IPS-20b (cell line): Measurements from ENCODE around the gene RHOH.

Source experiments
- H3K27ac ChIP-seq: one replicate; pipeline ENCODE4 v1.5.1; 2013; ENCODE audit warnings: low read length
- H3K27me3 ChIP-seq: 2 replicates; pipeline ENCODE4 v1.6.1; 2013; ENCODE audit warnings: mild to moderate bottlenecking, low read length, inconsistent platforms; ENCODE audit not compliant: insufficient read depth
- H3K36me3 ChIP-seq: 2 replicates; pipeline ENCODE4 v1.6.1; 2013; ENCODE audit warnings: low read depth, mild to moderate bottlenecking, inconsistent platforms, low read length, moderate library complexity; ENCODE audit not compliant: insufficient read depth
- H3K4me1 ChIP-seq: 2 replicates; pipeline ENCODE4 v1.6.1; 2013; ENCODE audit warnings: mild to moderate bottlenecking, control low read depth, inconsistent platforms, low read length, moderate library complexity; ENCODE audit not compliant: insufficient read depth
- H3K4me3 ChIP-seq: 2 replicates; pipeline ENCODE4 v1.5.1; 2013; ENCODE audit warnings: mild to moderate bottlenecking, low read length, inconsistent platforms
- H3K9ac ChIP-seq: 2 replicates; pipeline ENCODE4 v1.6.1; 2013; ENCODE audit warnings: low read depth, mild to moderate bottlenecking, inconsistent platforms, low read length, moderate library complexity
- H3K9me3 ChIP-seq: 2 replicates; pipeline ENCODE4 v1.6.1; 2013; ENCODE audit warnings: mild to moderate bottlenecking, low read depth, low read length, inconsistent platforms; ENCODE audit not compliant: insufficient read depth

Gene RHOH

GRCh38 chr4:40241026-40241425 is 44.2 kb downstream of the RHOH start:
- Histone ChIP-seq H3K9me3 (no peaks in the 10 kb centered on the region), H3K36me3 (peaks cover 13% of the 10 kb centered on the region; the same call in 1 of the 2 replicates), H3K27me3 (no peaks in the 10 kb centered on the region), H3K9ac (no peak overlapping the region), H3K4me3 (no peak overlapping the region), H3K27ac (no peak overlapping the region), H3K4me1 (peaks cover 6% of the 10 kb centered on the region; the same call in 1 of the 2 replicates)

DNA sequence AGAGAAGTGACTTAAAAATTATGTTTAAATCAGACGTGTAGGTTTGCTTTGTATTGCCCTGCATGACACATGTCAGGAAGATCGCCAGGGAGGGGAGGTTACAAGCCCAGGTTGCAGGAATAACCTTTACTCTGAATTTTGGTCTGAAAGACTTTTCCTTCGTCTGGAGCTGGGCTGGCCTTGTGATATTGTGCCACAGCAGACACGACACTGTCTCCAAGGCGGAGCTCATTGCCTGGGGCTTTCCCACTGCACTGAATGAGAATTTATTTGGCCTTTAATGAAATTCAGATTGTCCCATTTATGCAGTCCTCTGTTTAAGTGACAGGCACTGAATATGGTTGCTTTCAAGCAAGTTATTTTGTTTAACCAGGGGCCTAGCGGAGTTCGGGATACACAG is 45.1 kb downstream of the RHOH start:
- Histone ChIP-seq H3K27ac (no peak overlapping the region), H3K36me3 (peaks cover 13% of the 10 kb centered on the region; the same call in 1 of the 2 replicates), H3K27me3 (no peaks in the 10 kb centered on the region), H3K4me3 (no peak overlapping the region), H3K9ac (no peak overlapping the region), H3K4me1 (peaks cover 7% of the 10 kb centered on the region; the same call in 1 of the 2 replicates), H3K9me3 (no peaks in the 10 kb centered on the region)

- Histone ChIP-seq H3K27me3 (no peaks in the 10 kb centered on the region), H3K9ac (no peak overlapping the region), H3K9me3 (no peaks in the 10 kb centered on the region), H3K4me3 (no peak overlapping the region), H3K4me1 (peaks cover 7% of the 10 kb centered on the region; the same call in 1 of the 2 replicates), H3K27ac (no peak overlapping the region), H3K36me3 (peaks cover 13% of the 10 kb centered on the region; the same call in 1 of the 2 replicates)
Observed at GRCh38 chr4:40243386-40243948, 46.6 kb downstream of the RHOH start.

- H3K4me3 ChIP-seq: no peak overlapping the region
- H3K9ac ChIP-seq: no peak overlapping the region
- no peak overlapping the region for H3K27ac ChIP-seq
- peaks cover 7% of the 10 kb centered on the region; the same call in 1 of the 2 replicates for H3K4me1 ChIP-seq
- H3K36me3 ChIP-seq: peaks cover 13% of the 10 kb centered on the region; the same call in 1 of the 2 replicates
- H3K27me3 ChIP-seq: no peaks in the 10 kb centered on the region
- no peaks in the 10 kb centered on the region for H3K9me3 ChIP-seq
Observed at GRCh38 chr4:40244606-40245005, 47.8 kb downstream of the RHOH start.

DNA sequence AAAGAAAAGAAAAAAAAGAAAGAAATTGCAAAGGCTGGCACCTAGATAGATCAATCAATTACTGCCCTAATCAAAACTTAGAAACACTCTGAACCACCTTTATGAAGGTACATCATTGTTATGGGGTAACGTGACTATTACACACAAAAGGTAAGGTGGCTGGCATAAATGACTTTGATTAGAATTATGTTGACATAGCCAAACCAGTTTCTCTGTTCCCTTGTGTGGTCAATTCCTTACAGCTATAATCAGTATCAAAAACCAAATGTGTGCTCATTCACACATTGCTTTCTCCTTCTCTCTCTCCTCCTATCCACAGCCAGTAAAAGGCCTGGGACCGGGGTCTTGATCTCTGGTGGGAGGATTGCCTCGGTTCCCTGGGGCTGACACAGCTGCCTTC is 48.7 kb downstream of the RHOH start:
- no peak overlapping the region for H3K27ac ChIP-seq

GRCh38 chr4:40246011-40246900 is 49.4 kb downstream of the RHOH start:
- Histone ChIP-seq H3K9me3 (no peaks in the 10 kb centered on the region), H3K4me3 (no peak overlapping the region), H3K27me3 (no peaks in the 10 kb centered on the region), H3K9ac (no peak overlapping the region), H3K4me1 (peaks cover 7% of the 10 kb centered on the region; the same call in 1 of the 2 replicates), H3K27ac (no peak overlapping the region), H3K36me3 (peaks cover 13% of the 10 kb centered on the region; the same call in 1 of the 2 replicates)

More for the DNA sequence above, 48.7 kb downstream of the RHOH start:
- Histone ChIP-seq H3K36me3 (peaks cover 13% of the 10 kb centered on the region; the same call in 1 of the 2 replicates), H3K9ac (no peak overlapping the region), H3K9me3 (no peaks in the 10 kb centered on the region), H3K4me1 (peaks cover 7% of the 10 kb centered on the region; the same call in 1 of the 2 replicates), H3K4me3 (no peak overlapping the region), H3K27me3 (no peaks in the 10 kb centered on the region)

DNA sequence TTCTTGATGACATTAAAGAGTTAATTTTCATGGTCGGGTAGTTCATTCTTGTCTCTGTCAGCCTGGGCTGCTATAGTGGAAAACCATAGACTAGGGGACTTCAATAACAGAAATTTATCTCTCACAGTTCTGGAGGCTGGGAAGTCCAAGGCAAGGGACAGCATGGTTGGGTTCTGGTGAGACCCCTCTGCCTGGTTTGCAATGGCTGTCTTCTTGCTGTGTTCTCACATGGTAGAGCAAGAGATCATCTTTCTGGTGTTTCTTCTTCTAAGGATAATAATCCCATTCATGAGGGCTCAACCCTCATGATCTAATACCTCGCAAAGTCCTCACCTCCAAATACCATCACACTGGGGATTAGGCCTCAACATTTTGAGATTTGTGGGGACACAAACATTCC is 50.1 kb downstream of the RHOH start:
- Histone ChIP-seq H3K27me3 (no peaks in the 10 kb centered on the region), H3K9ac (no peak overlapping the region), H3K36me3 (peaks cover 13% of the 10 kb centered on the region; the same call in 1 of the 2 replicates), H3K4me3 (no peak overlapping the region), H3K4me1 (peaks cover 7% of the 10 kb centered on the region; the same call in 1 of the 2 replicates), H3K27ac (no peak overlapping the region), H3K9me3 (no peaks in the 10 kb centered on the region)

DNA sequence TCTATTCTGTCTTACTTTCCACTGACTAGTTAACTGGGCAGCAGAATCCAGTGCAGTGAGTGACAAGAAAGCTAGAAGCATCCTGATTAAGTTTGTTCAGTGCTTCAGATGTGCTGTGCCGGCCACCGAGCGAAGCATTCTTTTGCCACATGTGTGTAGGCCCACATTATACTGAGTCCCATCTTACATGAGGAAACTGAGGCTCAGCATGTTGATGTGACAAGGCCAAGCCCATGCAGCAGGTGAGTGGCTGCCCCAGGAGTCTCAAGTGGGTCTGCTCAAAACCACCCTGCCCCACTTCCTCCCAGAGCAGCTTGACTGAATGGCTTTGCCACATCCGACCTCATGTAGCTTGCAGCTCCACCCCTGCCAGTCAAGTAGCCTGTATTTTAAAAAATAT is 50.5 kb downstream of the RHOH start:
- peaks cover 13% of the 10 kb centered on the region; the same call in 1 of the 2 replicates for H3K36me3 ChIP-seq

GRCh38 chr4:40251366-40251765 is 54.5 kb downstream of the RHOH start:
- no peaks in the 10 kb centered on the region for H3K9me3 ChIP-seq
- H3K9ac ChIP-seq: no peak overlapping the region
- no peak overlapping the region for H3K27ac ChIP-seq
- no peaks in the 10 kb centered on the region for H3K36me3 ChIP-seq
- H3K27me3 ChIP-seq: no peaks in the 10 kb centered on the region
- H3K4me1 ChIP-seq: no peaks in the 10 kb centered on the region
- no peak overlapping the region for H3K4me3 ChIP-seq

More for the DNA sequence above, 50.5 kb downstream of the RHOH start:
- Histone ChIP-seq H3K9ac (no peak overlapping the region), H3K4me3 (no peak overlapping the region), H3K27ac (no peak overlapping the region), H3K4me1 (peaks cover 7% of the 10 kb centered on the region; the same call in 1 of the 2 replicates), H3K9me3 (no peaks in the 10 kb centered on the region), H3K27me3 (no peaks in the 10 kb centered on the region)

- H3K4me1 ChIP-seq: peaks cover 5% of the 10 kb centered on the region; the same call in 1 of the 2 replicates
- H3K27ac ChIP-seq: no peak overlapping the region
- H3K9ac ChIP-seq: no peak overlapping the region
Observed at GRCh38 chr4:40253906-40254305, 57.1 kb downstream of the RHOH start.

GRCh38 chr4:40254608-40255392 is 58.0 kb downstream of the RHOH start:
- no peaks in the 10 kb centered on the region for H3K9me3 ChIP-seq
- H3K4me3 ChIP-seq: no peak overlapping the region
- H3K27me3 ChIP-seq: no peaks in the 10 kb centered on the region
- H3K4me1 ChIP-seq: peaks cover 5% of the 10 kb centered on the region; the same call in 1 of the 2 replicates
- H3K36me3 ChIP-seq: no peaks in the 10 kb centered on the region
- H3K9ac ChIP-seq: no peak overlapping the region
- no peak overlapping the region for H3K27ac ChIP-seq

More at GRCh38 chr4:40253906-40254305, 57.1 kb downstream of the RHOH start:
- Histone ChIP-seq H3K9me3 (no peaks in the 10 kb centered on the region), H3K27me3 (no peaks in the 10 kb centered on the region), H3K4me3 (no peak overlapping the region), H3K36me3 (no peaks in the 10 kb centered on the region)
